HL-60/S4 (cell line): Measurements from ENCODE around the gene RBBP6.

Experiments used
- in situ Hi-C: fragments of 300-500 bp; cut with MboI; formaldehyde crosslinking; loops from 2 replicates; pipeline ENCODE4 v1.14.3; 2022; ENCODE audit warnings: low sequenced_read_pairs

Gene RBBP6

DNA sequence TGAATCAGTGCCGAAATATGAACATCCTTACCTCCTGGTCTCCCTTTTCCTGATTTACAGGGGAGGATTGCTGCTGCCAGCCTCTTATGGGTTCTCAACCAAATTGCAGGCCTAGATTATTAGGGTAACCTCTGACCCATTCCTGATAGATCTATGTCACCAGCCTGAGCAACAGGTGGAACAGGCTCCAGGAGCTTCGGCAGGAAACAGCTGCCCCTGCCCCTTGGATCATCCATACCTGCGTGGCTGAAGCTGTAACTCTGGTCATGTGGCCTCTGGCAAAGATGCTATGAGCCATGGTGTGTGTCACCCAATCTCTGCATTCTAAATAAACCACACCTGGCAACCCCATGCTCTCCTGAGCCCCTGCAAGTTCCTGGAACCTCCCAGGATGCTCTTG is 18.4 kb upstream of the RBBP6 start:
- in situ Hi-C loops: no loop called here

DNA sequence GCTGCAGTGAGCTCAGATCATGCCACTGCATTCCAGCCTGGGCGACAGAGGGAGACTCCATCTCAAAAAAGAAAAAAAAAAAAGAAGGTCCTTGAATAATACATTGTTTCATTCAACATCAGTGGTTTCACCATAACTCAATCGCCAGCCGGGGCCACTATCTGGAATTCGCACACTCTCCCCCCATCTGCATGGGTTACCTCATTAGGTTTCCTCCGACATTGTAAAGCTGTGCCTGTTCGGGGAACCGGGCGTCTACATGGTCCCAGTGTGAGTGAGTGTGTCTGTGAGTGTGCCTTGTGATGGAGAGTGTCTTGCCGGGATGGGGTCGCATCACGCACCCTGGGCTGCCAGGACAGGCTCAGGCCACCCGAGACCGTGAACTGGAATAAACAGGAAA is 16.6 kb upstream of the RBBP6 start:
- in situ Hi-C loops: no loop called here

DNA sequence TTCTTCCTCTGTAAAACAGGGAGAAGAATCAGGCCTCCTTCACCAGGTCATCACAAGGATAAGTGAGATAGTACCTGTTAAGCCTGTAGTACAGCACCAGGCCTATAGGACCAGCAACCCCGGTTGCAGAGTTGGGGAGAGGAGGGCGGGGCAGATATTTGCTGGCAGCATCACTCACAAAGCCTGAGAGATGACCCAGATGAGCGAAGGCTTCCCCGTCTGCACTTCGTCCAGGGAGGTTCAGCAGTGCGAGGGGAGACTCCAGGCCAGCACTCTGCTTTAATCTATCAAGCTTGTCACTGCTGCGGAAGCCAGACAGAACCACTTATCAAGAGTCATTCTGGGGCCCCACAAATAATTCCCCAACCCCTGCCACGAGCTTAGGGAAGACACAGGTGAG is 15.8 kb upstream of the RBBP6 start:
- in situ Hi-C loops: no loop called here

DNA sequence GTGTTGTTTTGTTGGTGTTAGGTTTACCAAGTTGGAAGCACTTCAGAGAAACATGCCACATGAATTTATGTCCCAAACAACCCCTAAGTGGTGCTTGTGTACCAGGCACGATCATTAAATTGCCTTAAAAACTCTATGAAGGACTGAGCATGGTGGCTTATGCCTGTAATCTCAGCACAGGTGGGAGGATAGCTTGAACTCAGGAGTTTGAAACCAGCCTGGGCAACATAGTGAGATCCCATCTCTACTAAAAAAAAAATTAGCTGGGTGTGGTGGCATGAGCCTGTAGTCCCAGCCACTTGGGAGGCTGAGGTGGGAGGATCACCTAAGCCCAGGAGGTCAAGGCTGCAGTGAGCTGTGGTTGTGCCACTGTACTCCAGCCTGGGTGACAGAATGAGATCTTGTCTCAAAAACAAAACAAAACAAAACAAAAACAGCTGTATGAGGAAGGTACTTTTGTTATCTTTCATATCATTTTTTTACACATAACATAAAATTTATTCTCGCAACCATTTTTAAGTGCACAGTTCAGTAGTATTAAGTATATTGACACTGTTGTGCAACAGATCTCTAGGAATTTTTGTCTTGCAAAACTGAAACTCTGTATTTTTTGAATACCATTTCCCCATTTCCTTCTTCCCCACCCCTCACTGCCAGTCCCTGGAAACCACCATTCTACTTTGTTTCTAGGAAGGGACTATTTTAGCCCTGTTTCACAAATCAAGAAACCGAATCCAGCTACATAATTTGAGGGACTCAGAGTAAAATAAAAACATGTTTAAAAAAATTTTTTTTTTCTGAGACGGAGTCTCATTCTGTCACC is 14.3 kb upstream of the RBBP6 start:
- in situ Hi-C loops: no loop called here

DNA sequence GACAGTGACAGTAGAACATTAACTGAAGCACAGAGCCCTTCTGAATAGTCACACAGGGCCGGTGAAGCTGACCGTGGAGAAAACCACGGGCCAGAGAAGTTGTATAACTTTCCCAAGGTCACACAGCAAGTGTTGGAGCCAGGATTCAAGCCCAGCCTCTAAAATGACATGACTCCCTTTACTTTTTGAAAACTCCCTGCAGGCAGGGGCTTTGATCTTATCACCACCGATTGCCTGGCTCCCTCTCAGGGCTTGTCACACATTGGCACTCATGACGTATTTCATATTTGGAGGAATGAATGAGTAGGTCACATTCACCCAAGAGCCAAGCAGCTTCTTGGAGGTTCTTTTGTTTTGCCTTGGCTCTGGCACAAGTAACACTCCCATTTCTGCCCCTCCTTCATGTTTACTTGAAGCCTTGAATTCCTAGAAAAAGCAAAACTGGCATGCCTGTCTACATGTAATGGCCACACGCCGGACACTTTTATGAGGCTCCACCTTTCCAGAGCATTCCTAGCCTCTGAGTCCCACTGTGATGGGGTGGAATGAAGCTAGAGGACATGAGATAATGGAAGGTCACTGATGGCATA is 13.3 kb upstream of the RBBP6 start:
- in situ Hi-C loops: no loop called here

DNA sequence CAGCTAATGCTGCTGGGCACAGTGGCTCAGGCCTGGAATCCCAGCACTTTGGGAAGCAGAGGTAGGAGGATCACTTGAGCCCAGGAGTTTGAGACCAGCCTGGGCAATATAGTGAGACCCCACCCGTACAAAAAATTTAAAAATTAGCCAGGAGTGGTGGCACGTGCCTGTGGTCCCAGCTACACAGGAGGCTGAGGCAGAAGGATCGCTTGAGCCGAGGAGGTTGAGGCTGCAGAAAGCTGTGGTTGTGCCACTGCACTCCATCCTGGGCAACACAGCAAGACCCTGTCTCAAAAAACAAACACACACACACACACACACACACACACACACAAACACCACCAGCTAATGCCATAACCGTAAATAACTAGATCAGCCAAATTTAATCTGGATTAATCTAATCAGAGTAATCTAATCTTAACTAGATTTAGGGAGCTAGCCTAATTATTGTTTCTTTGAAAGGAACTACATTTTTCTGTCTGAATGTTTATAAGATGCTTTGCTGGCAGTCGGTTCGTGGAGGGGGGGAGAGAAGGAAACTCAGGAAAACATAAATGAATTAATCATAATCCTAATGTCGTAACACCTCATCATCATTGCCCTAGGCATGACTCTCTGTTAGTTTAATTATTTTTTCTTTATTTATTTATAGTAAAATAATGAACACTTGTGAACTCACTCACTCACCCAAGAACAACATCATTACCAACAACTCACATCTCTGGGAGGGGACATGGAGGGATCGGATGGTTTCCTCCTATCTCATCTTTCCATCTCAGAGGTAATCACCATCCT is 12.5 kb upstream of the RBBP6 start:
- in situ Hi-C loops: no loop called here

DNA sequence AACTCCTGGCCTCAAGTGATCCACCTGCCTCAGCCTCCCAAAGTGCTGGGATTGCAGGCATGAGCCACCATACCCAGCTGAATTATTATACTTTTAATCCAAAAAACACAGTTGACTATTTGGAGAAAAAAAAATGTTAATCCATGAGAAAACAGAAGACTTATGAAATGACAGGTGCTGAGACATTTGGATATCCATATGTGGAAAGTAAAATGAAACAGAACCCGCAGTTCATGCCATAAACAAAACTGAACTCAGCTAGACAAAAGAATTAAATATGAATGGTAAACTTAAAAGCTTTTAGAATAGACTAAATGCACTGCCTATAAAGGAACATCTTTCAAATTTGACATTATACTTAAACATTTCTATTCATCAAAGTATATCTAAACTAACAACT is 8.2 kb upstream of the RBBP6 start:
- in situ Hi-C loops: no loop called here

DNA sequence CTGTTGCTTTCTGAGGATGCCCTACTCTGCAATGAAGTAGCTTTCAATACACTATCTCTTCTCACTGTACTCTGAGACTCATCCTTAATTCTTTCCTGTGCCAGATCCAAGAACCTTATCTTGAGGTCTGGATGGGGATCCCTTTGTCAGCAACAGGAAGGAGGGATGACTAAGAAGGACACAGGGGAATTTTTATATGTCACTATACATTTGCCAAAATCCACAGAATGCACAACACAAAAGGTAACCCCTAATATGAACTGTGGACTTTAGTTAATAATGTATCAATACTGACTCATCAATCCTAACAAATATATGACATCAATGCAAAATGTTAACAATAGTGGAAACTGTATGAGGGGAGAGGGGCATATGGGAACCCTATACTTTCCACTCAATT is 4.7 kb upstream of the RBBP6 start:
- in situ Hi-C loops: no loop called here

DNA sequence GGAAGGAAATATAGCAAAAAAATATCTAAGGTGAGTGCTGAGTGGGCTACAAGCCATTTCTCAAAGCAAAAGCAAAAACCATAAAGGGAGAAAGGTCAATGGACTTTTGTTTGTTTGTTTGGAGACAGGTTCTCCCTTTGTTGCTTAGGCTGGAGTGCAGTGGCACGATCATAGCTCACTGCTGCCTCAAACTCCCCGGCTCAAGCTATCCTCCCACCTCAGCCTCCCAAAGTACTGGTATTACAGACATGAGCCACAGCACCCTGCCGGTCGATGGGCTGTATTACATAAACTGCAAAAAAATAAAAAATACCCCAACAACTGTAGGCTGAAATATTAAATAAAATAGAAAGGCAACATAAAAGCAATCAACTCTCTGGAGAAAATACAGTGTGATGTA is 3.5 kb upstream of the RBBP6 start:
- in situ Hi-C loops: no loop called here

DNA sequence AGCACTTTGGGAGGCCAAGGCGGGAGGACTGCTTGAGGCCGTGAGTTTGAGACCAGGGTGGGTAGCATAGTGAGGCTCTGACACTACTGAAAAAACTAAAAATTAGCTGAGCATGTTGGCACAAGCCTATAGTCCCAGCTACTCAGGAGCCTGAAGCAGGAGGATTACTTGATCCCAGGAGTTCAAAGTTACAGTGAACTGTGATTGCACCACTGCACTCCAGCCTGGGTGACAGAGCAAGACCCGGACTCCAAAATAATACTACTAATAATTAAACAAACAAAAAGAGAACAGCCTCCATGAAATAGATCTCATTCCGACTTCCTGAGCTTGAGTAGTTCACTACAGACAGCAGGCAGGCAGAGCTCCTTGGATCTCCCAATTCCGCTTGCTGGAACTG is 2.7 kb upstream of the RBBP6 start:
- in situ Hi-C loops: no loop called here

DNA sequence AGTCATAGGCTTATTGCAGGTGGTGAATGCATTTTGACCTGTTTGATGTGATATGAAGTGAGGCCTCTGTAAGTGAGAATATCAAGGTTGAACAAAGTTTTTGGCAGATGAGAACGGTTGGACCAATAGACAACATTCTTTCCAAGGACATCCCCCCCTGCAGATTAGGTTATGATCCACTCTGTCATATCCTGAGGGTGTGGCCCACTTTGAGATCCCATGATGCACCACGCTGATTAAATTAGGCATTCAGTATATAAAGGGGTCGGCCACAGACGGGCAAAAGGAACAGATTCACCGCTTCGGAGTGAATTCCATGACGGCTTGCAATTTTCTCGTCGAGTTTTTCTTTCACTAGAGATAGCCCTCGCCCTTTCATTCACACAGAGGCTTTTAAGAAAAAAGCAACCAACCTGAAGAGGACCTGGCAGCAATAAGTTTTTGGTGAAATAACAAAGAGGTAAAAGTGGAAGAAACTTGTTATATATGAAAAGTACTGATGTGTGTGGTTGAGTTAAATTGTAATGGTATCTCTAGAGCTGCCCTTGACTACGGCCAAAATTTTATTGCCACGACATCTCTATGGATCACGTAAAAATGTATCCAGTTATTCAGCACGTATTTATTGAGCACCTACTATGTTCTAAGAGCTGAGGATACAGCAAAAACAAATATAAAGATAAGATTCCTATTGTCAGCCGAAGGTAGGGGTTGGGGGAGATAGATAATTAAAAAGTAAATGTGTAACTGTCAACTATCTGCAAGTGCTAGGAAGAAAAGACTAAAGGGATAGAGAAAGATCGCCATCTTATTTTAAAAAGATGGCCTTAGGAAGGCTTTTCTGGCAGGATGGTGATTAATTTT is 1.7 kb upstream of the RBBP6 start:
- in situ Hi-C loops: no loop called here

DNA sequence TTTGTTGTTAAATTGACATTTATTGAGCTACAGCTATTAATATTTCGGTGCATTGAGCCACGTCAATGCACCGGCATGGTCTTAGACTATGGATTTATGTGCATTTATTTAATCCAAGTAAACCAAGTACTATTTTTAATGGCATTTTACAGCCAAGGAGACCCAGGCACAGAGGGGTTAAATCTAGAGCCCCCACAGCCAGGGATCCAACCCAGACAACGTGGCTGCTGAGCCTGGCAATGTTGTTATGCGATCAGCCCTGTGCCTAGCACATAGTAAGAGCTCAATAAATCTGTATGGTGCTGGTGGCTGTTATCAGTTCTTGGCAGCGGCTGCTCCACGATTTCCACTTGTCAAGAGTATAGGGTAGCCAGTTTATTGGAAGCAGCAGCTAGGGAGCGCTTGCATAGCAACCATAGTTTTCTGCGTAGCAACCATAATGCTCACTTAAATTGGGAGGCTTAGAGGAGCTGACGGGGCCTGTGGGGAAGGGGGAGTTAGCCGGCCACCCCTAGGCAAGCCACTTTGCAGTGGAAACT is 541 bp upstream of the RBBP6 start:
- in situ Hi-C loops: no loop called here

DNA sequence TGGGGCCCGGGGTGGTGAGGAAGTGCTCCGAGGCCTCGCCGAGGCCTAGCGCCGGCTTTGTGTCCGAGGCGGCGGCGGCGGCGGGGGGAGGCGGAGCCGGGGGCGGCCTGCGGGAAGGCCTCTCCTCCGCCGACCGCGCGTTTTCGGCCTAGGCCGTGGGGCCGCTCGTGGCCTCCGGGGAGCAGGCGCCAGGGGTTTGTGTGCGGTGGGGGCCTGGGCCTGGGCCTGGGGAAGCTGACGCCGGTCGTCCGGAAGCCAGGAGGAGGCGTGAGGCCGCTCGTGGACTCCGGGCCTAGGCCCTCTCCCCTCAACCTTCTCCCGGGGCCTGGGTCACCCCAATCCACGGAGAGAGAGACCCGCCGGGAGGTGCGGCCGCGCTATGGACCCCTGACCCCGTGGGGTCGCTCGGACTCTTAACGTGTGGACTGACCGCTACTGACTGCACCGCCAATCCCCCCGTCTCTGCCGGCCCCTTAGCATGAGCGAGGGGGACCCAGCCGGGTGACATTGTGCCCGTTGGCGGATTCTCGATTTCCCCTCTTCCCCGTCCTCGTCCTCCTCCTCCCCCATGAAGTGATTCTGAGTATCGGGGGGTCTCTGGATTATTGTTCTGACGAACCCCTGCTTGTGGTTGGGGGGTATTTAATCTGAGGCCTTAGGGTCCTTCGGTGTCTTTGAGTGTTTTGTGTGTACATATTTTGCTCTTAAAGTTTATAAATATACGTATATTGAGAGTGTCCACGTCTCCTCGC is 660 bp downstream of the RBBP6 start:
- in situ Hi-C loops: no loop called here

DNA sequence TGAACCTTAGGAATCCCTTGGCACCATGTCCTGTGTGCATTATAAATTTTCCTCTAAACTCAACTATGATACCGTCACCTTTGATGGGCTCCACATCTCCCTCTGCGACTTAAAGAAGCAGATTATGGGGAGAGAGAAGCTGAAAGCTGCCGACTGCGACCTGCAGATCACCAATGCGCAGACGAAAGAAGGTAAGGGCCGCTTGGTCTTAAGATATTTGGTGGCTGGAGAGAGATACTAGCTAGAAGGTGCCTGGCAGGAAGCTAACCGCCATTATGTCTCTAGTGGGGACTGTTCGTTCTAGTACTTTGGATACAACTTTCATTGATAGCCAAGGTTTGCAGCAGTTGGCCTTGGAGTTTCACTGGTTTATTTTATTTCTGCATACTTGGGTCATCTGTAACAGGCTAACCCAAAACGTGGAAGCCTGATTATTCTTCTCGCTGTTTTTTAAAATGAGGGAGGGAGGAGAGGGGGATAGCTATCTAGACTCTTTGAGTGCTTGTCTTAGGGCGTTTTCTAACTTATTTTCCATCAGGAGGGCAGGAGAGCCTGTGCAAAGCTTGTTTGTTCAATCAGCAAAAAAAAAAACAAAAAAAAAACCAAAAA is 1.3 kb downstream of the RBBP6 start:
- in situ Hi-C loops: no loop called here

DNA sequence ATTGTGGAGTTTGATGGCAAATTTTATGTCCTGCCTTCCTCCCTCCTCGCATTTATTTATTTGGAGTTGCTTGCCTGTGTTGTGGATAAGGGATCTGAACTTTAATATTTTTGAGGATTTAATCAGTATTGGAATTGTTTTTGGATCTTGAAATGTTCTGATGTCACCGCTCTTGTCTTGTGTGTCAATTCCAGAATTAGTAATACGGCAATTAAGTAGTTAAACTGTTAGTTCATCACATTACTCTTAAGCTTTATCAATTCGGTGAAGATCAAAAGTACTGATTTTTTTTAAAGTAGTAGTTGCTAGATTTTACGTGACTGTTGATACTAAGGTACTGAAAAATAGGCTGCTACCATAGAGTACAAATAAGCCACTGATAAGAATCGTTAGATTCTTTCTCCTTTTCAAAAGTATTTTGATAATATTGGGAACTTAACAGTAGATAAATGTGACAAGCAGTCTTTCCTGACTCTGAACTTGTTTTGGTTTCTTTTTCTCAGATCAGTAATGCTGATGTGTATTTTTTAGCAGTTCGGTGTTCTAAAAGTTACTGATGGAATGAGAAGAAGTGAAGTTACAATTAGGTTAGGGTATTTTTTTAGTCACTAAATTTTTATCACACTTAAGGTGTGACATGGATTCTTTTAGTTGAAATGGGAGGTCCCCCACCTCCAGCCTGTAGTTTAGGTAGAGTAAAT is 2.0 kb downstream of the RBBP6 start:
- in situ Hi-C loops: no loop called here

DNA sequence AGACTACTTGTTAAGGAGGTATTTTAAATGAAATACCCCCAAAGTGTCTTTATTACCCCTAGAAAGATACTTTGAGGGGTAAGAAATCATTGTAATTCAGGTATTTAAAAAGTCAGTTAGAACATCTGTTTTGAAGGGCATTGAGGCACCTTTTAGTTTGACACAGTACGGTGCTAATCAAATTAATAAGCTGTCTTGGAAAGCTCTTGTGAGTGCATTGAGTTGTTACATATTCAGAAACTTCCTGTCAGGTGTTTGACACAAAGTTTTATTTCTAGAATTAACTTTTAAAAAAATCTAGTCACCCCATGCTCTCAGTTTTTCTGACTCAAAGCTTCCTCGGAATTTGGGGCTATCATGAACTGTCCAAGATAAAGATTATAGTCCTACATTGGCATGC is 4.6 kb downstream of the RBBP6 start:
- in situ Hi-C loops: no loop called here

DNA sequence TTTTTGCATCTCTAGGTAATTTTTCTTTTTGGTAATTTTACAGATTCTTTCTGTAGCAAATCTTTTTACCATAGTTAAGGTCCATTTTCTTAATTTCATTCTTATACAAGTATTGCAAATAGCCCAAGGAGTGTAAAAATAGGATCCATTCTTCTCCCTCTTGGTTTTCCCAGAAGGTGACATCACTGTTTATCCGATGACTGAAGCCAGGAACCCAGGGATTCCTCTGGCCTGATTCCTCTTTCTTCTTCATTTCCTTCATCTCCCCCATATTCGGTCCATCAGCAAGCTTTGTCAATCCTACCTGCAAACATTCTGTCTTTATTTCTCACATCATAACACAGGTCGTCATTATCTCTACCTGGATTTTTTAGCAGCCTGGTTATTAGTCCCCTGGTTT is 5.3 kb downstream of the RBBP6 start:
- in situ Hi-C loops: no loop called here

DNA sequence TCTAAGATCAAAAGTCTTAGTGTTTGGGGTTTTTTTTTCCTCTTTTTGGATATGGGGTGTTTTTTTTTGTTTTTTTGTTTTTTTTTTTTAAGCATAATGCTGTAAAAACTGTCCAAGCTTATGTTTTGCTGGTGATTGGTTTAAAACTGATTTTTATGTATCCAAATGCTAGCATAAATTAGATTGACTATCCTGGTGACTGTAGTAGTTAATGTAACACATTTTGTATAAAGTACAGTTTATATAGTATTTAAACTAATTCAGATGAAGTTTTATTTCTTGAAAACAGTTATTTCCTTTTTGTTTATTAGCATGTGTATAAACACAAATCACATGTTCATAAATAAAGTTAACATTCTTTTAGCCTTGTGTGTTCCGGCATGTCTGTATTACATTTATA is 10.9 kb downstream of the RBBP6 start:
- in situ Hi-C loops: no loop called here

DNA sequence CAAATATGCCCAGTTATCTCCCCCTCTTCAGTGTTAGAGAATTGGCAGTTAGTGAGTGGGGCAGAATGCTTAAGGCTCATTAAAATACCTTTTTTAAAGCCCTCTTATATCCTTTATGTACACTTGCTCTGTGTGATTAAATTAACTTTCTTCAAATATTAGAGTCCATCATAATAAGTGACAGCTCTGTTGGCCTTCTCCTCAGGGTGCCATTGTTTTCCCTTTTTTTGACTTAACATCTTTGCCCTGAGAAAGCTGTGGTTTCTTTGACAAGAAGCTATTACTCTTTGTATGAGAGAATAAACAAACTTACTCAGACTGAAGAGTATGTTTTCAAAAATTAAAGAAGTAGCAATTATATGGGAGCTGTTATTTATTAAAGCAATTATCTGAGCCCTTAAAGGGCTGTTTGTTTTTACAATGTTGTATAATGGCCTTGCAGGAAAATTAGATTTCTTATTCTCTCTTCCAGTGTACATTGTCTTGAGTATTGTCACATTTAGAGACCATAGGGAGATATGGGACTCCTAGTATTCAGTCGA is 13.4 kb downstream of the RBBP6 start:
- in situ Hi-C loops: no loop called here
